Hepatocyte (in vitro differentiated cells): ENCODE measurements around the gene UBTD1. TPM values are rescaled to one million over a fixed set of nuclear protein-coding genes. Genes with fewer than 3 reads are reported as not detected.

Experiments used
- DNase-seq: peaks from one replicate; pipeline ENCODE4 v3.0.0-alpha.2; 2016; ENCODE audit warnings: low spot score
- H2AFZ ChIP-seq: fragments of 200-600 bp; sonication (generic); 2 replicates; pipeline ENCODE4 v1.6.0; 2016; ENCODE audit warnings: antibody characterized with exemption, mild to moderate bottlenecking
- H3K27ac ChIP-seq: fragments of 200-600 bp; sonication (generic); 2 replicates; pipeline ENCODE4 v1.5.1; 2016; ENCODE audit warnings: mild to moderate bottlenecking
- H3K27me3 ChIP-seq: fragments of 200-600 bp; sonication (generic); 2 replicates; pipeline ENCODE4 v1.6.1; 2016
- H3K36me3 ChIP-seq: fragments of 200-600 bp; sonication (generic); replicated peaks from 2 replicates; pipeline ENCODE4 v1.5.1; 2016; ENCODE audit warnings: low read depth; ENCODE audit not compliant: insufficient read depth
- H3K4me1 ChIP-seq: fragments of 200-600 bp; sonication (generic); 2 replicates; pipeline ENCODE4 v1.5.1; 2016; ENCODE audit warnings: mild to moderate bottlenecking, moderate library complexity; ENCODE audit not compliant: insufficient read depth
- H3K4me2 ChIP-seq: fragments of 200-600 bp; sonication (generic); 2 replicates; pipeline ENCODE4 v1.6.0; 2016
- H3K4me3 ChIP-seq: fragments of 200-600 bp; sonication (generic); 2 replicates; pipeline ENCODE4 v1.5.1; 2016; ENCODE audit warnings: mild to moderate bottlenecking
- H3K79me2 ChIP-seq: fragments of 200-600 bp; sonication (generic); 2 replicates; pipeline ENCODE4 v1.6.0; 2017; ENCODE audit warnings: mild to moderate bottlenecking
- H3K9me2 ChIP-seq: fragments of 200-600 bp; sonication (generic); replicated peaks from 2 replicates; pipeline ENCODE4 v1.6.0; 2017; ENCODE audit warnings: mild to moderate bottlenecking; ENCODE audit not compliant: insufficient read depth
- H3K9me3 ChIP-seq: fragments of 200-600 bp; sonication (generic); 2 replicates; pipeline ENCODE4 v1.5.1; 2016; ENCODE audit warnings: low read depth, mild to moderate bottlenecking
- H4K20me1 ChIP-seq: fragments of 200-600 bp; sonication (generic); 2 replicates; pipeline ENCODE4 v1.6.0; 2016; ENCODE audit warnings: mild to moderate bottlenecking; ENCODE audit not compliant: insufficient read depth, poor library complexity, severe bottlenecking
- CTCF ChIP-seq: fragments of 200-600 bp; sonication (generic); IDR thresholded peaks from 2 replicates; pipeline ENCODE4 v1.5.1; 2016; ENCODE audit warnings: antibody characterized with exemption, mild to moderate bottlenecking; ENCODE audit not compliant: poor library complexity
- EZH2 ChIP-seq: fragments of 200-600 bp; sonication (generic); IDR thresholded peaks from 2 replicates; pipeline ENCODE4 v1.6.1; 2016; ENCODE audit warnings: antibody characterized with exemption, mild to moderate bottlenecking, borderline replicate concordance
- EZH2phosphoT487 ChIP-seq: fragments of 200-600 bp; sonication (generic); IDR thresholded peaks from one replicate; pipeline ENCODE4 v1.6.1; 2018; ENCODE audit warnings: antibody characterized with exemption, mild to moderate bottlenecking, low read depth, moderate library complexity; ENCODE audit not compliant: unreplicated experiment, severe bottlenecking
- WGBS: methylation state at CpG from one replicate; pipeline ENCODE4 v1.1.6; 2016; ENCODE audit warnings: low lambda C conversion rate; ENCODE audit errors: missing lambda C conversion rate; 5-methylcytosine and 5-hydroxymethylcytosine counted together
- polyA plus RNA-seq: library from polyadenylated mRNA; unstranded; fragments of >200 nt; fragmentation: Nextera tagmentation; extraction: Ambion mirVana; gene quantifications from 2 replicates; pipeline ENCODE4 v1.2.1, GENCODE V29; 2016
- total RNA-seq: library from RNA; depleted of rRNA; stranded (reverse); fragments of >200 nt; gene quantifications from 2 replicates; pipeline ENCODE4 v1.2.3, GENCODE V29; 2014

UBTD1 gene
- total and polyA plus RNA-seq, 2 experiments from 2014 or later: 12.8 to 37.0 TPM

- Histone ChIP-seq H2AFZ (no peak overlapping the region), H4K20me1 (peaks cover 4% of the 10 kb centered on the region), H3K4me2 (peak overlapping the region; percentile 1), H3K79me2 (peaks cover 21% of the 10 kb centered on the region), H3K9me3 (no peaks in the 10 kb centered on the region), H3K27ac (peak overlapping the region; percentile 95), H3K9me2 (no peaks in the 10 kb centered on the region), H3K4me3 (no peak overlapping the region), H3K36me3 (no peaks in the 10 kb centered on the region), H3K27me3 (no peaks in the 10 kb centered on the region), H3K4me1 (peaks cover 30% of the 10 kb centered on the region)
- TF ChIP-seq EZH2 (no peak), EZH2phosphoT487 (no peak), CTCF (no peak)
- WGBS: 70% methylated on average over 10 of the region's 10 CpGs
- DNase-seq: peak; percentile 85
Measured at GRCh38 chr10:97543025-97543546, 44.4 kb downstream of the UBTD1 start.

DNA sequence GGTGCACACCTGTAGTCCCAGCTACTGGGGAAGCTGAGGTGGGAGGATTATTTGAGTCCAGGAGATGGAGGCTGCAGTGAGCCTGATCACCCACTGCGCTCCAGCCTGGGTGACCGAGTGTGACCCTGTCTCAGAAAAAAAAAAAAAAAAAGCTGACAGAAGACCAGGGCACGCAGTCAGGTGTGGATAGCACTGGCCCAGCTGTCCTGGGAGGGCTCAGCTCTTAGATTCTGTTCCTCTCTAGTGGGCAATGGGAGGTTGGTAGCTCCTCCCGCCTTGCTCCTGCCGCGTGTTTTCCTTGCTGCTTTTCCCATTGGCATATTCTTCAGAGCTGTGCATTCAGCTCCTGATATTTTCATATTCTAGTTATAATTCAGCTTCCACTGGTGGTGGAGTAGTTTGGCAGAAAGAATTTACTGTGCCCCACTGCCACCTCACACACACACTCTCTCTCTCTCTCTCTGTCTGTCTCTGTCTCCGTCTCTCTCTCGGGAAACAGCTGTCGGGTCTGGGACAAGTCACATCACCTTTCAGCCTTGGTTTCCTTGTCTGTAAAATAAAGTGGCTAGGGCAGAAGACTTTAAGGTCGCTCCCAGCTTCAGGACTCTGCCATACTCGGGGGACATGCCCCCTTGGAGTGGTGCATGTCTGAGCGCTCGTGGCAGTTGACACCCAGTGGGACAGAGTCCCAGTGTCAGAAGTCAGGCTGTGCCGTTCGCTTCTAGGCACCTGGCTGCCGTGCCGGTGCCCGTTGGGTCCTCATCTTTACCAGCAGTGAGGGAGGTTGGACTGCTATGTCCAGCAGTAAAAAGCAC lies 47.9 kb downstream of the UBTD1 start:
- Histone ChIP-seq H3K4me2 (no peak overlapping the region), H3K9me3 (no peaks in the 10 kb centered on the region), H3K4me3 (no peak overlapping the region), H3K36me3 (no peaks in the 10 kb centered on the region), H3K27ac (no peak overlapping the region), H2AFZ (no peak overlapping the region), H3K79me2 (peaks cover 12% of the 10 kb centered on the region), H3K4me1 (peaks cover 28% of the 10 kb centered on the region), H3K9me2 (no peaks in the 10 kb centered on the region), H4K20me1 (peaks cover 4% of the 10 kb centered on the region), H3K27me3 (no peaks in the 10 kb centered on the region)
- WGBS: 94% methylated on average over 18 of the region's 18 CpGs
- DNase-seq: no peak
- no peak for TF ChIP-seq EZH2phosphoT487
- TF ChIP-seq EZH2: no peak
- no peak for TF ChIP-seq CTCF

- no peaks in the 10 kb centered on the region for H3K9me3 ChIP-seq
- no peak overlapping the region for H3K4me2 ChIP-seq
- peaks cover 4% of the 10 kb centered on the region for H4K20me1 ChIP-seq
- no peak overlapping the region for H3K4me3 ChIP-seq
- no peaks in the 10 kb centered on the region for H3K9me2 ChIP-seq
- no peak for DNase-seq
- TF ChIP-seq EZH2phosphoT487 (no peak), CTCF (no peak), EZH2 (no peak)
- no peak overlapping the region for H3K27ac ChIP-seq
- 90% methylated on average over 4 of the region's 4 CpGs for WGBS
- no peaks in the 10 kb centered on the region for H3K27me3 ChIP-seq
- H2AFZ ChIP-seq: no peak overlapping the region
- peaks cover 25% of the 10 kb centered on the region for H3K4me1 ChIP-seq
- no peaks in the 10 kb centered on the region for H3K36me3 ChIP-seq
- peaks cover 12% of the 10 kb centered on the region for H3K79me2 ChIP-seq
Measured at GRCh38 chr10:97547271-97547600, 48.5 kb downstream of the UBTD1 start.
